ENCODE measurements around the gene CASKIN1. TPM values are rescaled to one million over a fixed set of nuclear protein-coding genes. Genes with fewer than 3 reads are reported as not detected.

The CASKIN1 gene
- total RNA-seq, 1 experiment from 2014 or later: 6.6 TPM

GRCh38 chr16:2244301-2244700 lies 47.9 kb upstream of the CASKIN1 start:
- intact Hi-C loops (cut with micrococcal nuclease; ENCODE audit: unreplicated experiment): no loop called here
- ChIA-PET POLR2A (no interaction called here), CTCF (no interaction called here)
- H3K27ac Mint-ChIP-seq (ENCODE audit: unreplicated experiment): no peak overlapping the region
- H3K4me3 Mint-ChIP-seq (ENCODE audit: unreplicated experiment): no peak overlapping the region
- H3K4me1 Mint-ChIP-seq (ENCODE audit: low read depth, unreplicated experiment): no peaks in the 10 kb centered on the region
- no peak for TF ChIP-seq CTCF (IDR thresholded peaks at IDR 0.05; ENCODE audit: insufficient read depth in 1 of 2, low read depth in 1 of 2, low read length in 1 of 2, severe bottlenecking in 1 of 2, unreplicated experiment in 1 of 2)
- H3K27me3 Mint-ChIP-seq (ENCODE audit: insufficient read depth, unreplicated experiment): no peaks in the 10 kb centered on the region
- no TSS peak for BruUV-seq (replicated peaks)
- H3K9me3 Mint-ChIP-seq (ENCODE audit: unreplicated experiment): no peaks in the 10 kb centered on the region
- Histone ChIP-seq H3K36me3 (ENCODE audit: control insufficient read depth, insufficient read depth, low read length) (no peaks in the 10 kb centered on the region; the same call in none of the 2 replicates), H3K4me1 (no peaks in the 10 kb centered on the region), H3K9me3 (no peaks in the 10 kb centered on the region), H3K4me3 (ENCODE audit: low read depth, low read length) (no peak overlapping the region), H3K27me3 (replicated peaks; ENCODE audit: control insufficient read depth, insufficient read depth, low read length) (no peaks in the 10 kb centered on the region)
- H3K36me3 Mint-ChIP-seq (ENCODE audit: insufficient read depth, unreplicated experiment): peaks cover 67% of the 10 kb centered on the region
- no peak for DNase-seq

DNA sequence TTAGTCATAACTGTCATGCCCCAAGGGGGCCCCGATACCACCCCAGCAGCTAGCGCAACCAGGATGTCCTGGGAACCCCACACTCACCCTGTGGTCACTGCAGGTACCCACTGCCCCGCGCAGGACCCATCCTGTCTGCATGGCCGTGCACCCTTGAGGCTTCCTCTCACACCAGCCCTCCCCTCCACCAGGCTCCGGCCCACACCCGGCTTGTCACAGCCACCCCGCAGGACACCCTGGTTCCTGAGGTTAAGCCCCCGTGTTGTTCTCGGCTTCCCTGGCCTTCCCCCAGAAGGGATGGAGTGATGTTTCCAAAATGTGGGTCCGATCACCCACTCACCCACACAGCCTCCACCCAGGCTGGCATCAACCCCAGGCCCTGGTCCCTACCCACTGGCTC lies 47.4 kb upstream of the CASKIN1 start:
- BruUV-seq (replicated peaks): no TSS peak
- DNase-seq: no peak
- no peaks in the 10 kb centered on the region for H3K4me1 ChIP-seq
- intact Hi-C loops (cut with micrococcal nuclease; ENCODE audit: unreplicated experiment): no loop called here
- no peaks in the 10 kb centered on the region for H3K9me3 Mint-ChIP-seq (ENCODE audit: unreplicated experiment)
- no peak overlapping the region for H3K4me3 Mint-ChIP-seq (ENCODE audit: unreplicated experiment)
- H3K4me3 ChIP-seq (ENCODE audit: low read depth, low read length): no peak overlapping the region
- CTCF ChIA-PET: no interaction called here
- H3K9me3 ChIP-seq: no peaks in the 10 kb centered on the region
- H3K27me3 ChIP-seq (replicated peaks; ENCODE audit: control insufficient read depth, insufficient read depth, low read length): no peaks in the 10 kb centered on the region
- POLR2A ChIA-PET: no interaction called here
- no peak overlapping the region for H3K27ac Mint-ChIP-seq (ENCODE audit: unreplicated experiment)
- peaks cover 67% of the 10 kb centered on the region for H3K36me3 Mint-ChIP-seq (ENCODE audit: insufficient read depth, unreplicated experiment)
- no peaks in the 10 kb centered on the region for H3K4me1 Mint-ChIP-seq (ENCODE audit: low read depth, unreplicated experiment)
- no peaks in the 10 kb centered on the region; the same call in none of the 2 replicates for H3K36me3 ChIP-seq (ENCODE audit: control insufficient read depth, insufficient read depth, low read length)
- TF ChIP-seq CTCF (IDR thresholded peaks at IDR 0.05; ENCODE audit: insufficient read depth in 1 of 2, low read depth in 1 of 2, low read length in 1 of 2, severe bottlenecking in 1 of 2, unreplicated experiment in 1 of 2): no peak
- H3K27me3 Mint-ChIP-seq (ENCODE audit: insufficient read depth, unreplicated experiment): no peaks in the 10 kb centered on the region

DNA sequence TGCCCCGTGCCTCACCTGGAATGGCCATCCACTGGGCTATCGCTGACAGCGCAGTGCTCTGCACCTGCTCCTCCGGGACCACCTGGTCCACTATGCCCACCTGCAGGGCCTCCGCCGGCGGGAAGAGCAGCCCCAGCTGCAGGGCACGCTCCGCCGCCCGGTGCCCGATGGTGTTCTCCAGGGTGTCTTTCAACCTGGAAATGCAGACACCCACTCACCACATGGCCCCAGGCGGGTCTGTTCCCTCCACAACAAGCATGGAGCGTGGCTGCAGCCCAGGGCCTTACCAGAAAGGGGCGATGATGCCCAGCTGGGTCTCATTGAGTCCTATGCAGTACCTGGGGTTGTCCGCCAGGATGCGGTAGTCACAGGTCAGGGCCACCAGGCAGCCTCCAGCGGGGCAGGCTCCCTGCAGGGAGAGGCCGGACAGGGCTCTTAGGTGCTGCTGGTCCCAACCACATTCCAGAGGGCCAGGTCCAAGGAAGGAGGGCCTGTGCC lies 46.7 kb upstream of the CASKIN1 start:
- no peaks in the 10 kb centered on the region; the same call in none of the 2 replicates for H3K36me3 ChIP-seq (ENCODE audit: control insufficient read depth, insufficient read depth, low read length)
- Mint-ChIP-seq H3K36me3 (ENCODE audit: insufficient read depth, unreplicated experiment) (peaks cover 66% of the 10 kb centered on the region), H3K27me3 (ENCODE audit: insufficient read depth, unreplicated experiment) (no peaks in the 10 kb centered on the region), H3K9me3 (ENCODE audit: unreplicated experiment) (no peaks in the 10 kb centered on the region), H3K4me1 (ENCODE audit: low read depth, unreplicated experiment) (no peaks in the 10 kb centered on the region), H3K4me3 (ENCODE audit: unreplicated experiment) (no peak overlapping the region), H3K27ac (ENCODE audit: unreplicated experiment) (no peak overlapping the region)
- POLR2A ChIA-PET: no interaction called here
- intact Hi-C loops (cut with micrococcal nuclease; ENCODE audit: unreplicated experiment): no loop called here
- H3K27me3 ChIP-seq (replicated peaks; ENCODE audit: control insufficient read depth, insufficient read depth, low read length): no peaks in the 10 kb centered on the region
- H3K4me1 ChIP-seq: no peaks in the 10 kb centered on the region
- CTCF ChIA-PET: no interaction called here
- no peak overlapping the region for H3K4me3 ChIP-seq (ENCODE audit: low read depth, low read length)
- no peak for DNase-seq
- TF ChIP-seq CTCF (IDR thresholded peaks at IDR 0.05; ENCODE audit: insufficient read depth in 1 of 2, low read depth in 1 of 2, low read length in 1 of 2, severe bottlenecking in 1 of 2, unreplicated experiment in 1 of 2): no peak
- H3K9me3 ChIP-seq: no peaks in the 10 kb centered on the region
- BruUV-seq (replicated peaks): no TSS peak

Data from Caco-2 (cell line).